Endothelial cell of umbilical vein (primary cell): ENCODE results near the gene SERGEF. TPM values are rescaled to one million over a fixed set of nuclear protein-coding genes. Genes with fewer than 3 reads are reported as not detected.

Source experiments
- BruUV-seq: library from RNA; stranded (reverse); fragments of 400-500 nt; replicated peaks from 2 replicates; lab custom pipeline; 2021; lab: Mats Ljungman, UMichigan
- CTCF ChIA-PET: fragments of 300-600, 350-600 bp; sonication (Branson Sonifier 250); formaldehyde crosslinking; loops from one replicate; lab custom pipeline; 2021; ENCODE audit warnings: antibody characterized with exemption, inconsistent platforms; lab: Charles Lee
- POLR2A ChIA-PET: fragments of 300-600, 350-600 bp; sonication (Branson Sonifier 250); formaldehyde crosslinking; loops from one replicate; lab custom pipeline; 2021; ENCODE audit warnings: antibody characterized with exemption, inconsistent platforms; lab: Charles Lee
- DNase-seq: peaks from one replicate; pipeline ENCODE4 v3.0.0-alpha.2; 2011; ENCODE audit warnings: low read depth, low spot score
- FAIRE-seq: peaks from 2 replicates; lab custom pipeline; 2011; peaks lifted over from hg19 to GRCh38; lab: Jason Lieb, UNC
- H2AFZ ChIP-seq: 2 replicates; pipeline ENCODE4 v1.6.0; 2012; ENCODE audit warnings: low read depth, low read length, control low read depth, inconsistent platforms
- H3K27ac ChIP-seq: 2 replicates; pipeline ENCODE4 v1.5.1; 2011; ENCODE audit warnings: low read depth, mild to moderate bottlenecking, control low read depth, low read length, moderate library complexity; ENCODE audit not compliant: insufficient read depth
- H3K27me3 ChIP-seq, 2 experiments: 2 replicates each; pipeline versions ENCODE4 v1.6.0 to v1.6.1; 2011; ENCODE audit warnings: low read length in 2 of 2, mixed read lengths in 1 of 2; ENCODE audit not compliant: control insufficient read depth in 2 of 2, insufficient read depth in 2 of 2
- H3K36me3 ChIP-seq, 2 experiments: 2 replicates in 1 of 2; 3 replicates in 1 of 2; pipeline ENCODE4 v1.5.1; 2011; ENCODE audit warnings: low read length in 2 of 2, mild to moderate bottlenecking in 1 of 2, moderate library complexity in 1 of 2; ENCODE audit not compliant: control insufficient read depth in 2 of 2, insufficient read depth in 2 of 2; ENCODE audit errors: extremely low read depth in 1 of 2
- H3K4me1 ChIP-seq: 3 replicates; pipeline ENCODE4 v1.5.1; 2011; ENCODE audit warnings: mild to moderate bottlenecking, low read length; ENCODE audit not compliant: control insufficient read depth, insufficient read depth; ENCODE audit errors: extremely low read depth
- H3K4me2 ChIP-seq: 2 replicates; pipeline ENCODE4 v1.6.1; 2011; ENCODE audit warnings: low read length, control low read depth, mixed read lengths; ENCODE audit not compliant: insufficient read depth
- H3K4me3 ChIP-seq, 3 experiments: fragments of 200-600 bp in 1 of 3; sonication (generic), shearing (Covaris generic) in 1 of 3; replicated peaks in 1 of 3; 2 replicates each; pipeline ENCODE4 v1.5.1; 2011 to 2016; ENCODE audit warnings: control low read depth in 3 of 3, low read length in 3 of 3, mild to moderate bottlenecking in 2 of 3, inconsistent platforms in 1 of 3, low read depth in 1 of 3, moderate library complexity in 1 of 3; ENCODE audit not compliant: insufficient read depth in 1 of 3
- H3K79me2 ChIP-seq: 2 replicates; pipeline ENCODE4 v1.6.0; 2012; ENCODE audit warnings: low read length, inconsistent platforms; ENCODE audit not compliant: control insufficient read depth, insufficient read depth
- H3K9ac ChIP-seq: replicated peaks from 2 replicates; pipeline ENCODE3; 2011; ENCODE audit warnings: low read length, control low read depth; ENCODE audit not compliant: insufficient read depth; ENCODE audit errors: extremely low read depth
- H3K9me1 ChIP-seq: replicated peaks from 3 replicates; pipeline ENCODE4 v1.6.0; 2011; ENCODE audit warnings: mild to moderate bottlenecking, low read length; ENCODE audit not compliant: control insufficient read depth, insufficient read depth; ENCODE audit errors: extremely low read depth
- H3K9me3 ChIP-seq: replicated peaks from 2 replicates; pipeline ENCODE4 v1.5.1; 2012; ENCODE audit warnings: low read length, inconsistent platforms; ENCODE audit not compliant: control insufficient read depth, insufficient read depth
- H4K20me1 ChIP-seq: replicated peaks from 2 replicates; pipeline ENCODE3; 2011; ENCODE audit warnings: mild to moderate bottlenecking, low read length; ENCODE audit not compliant: control insufficient read depth, insufficient read depth; ENCODE audit errors: extremely low read depth
- CTCF ChIP-seq, 2 donors: IDR thresholded peaks; 1 replicate in 1 of 2; 2 replicates in 1 of 2; pipeline ENCODE4 v1.5.1; 2011; ENCODE audit warnings: low read length in 2 of 2, mild to moderate bottlenecking in 2 of 2, moderate library complexity in 2 of 2, control low read depth in 1 of 2, inconsistent platforms in 1 of 2, low read depth in 1 of 2; ENCODE audit not compliant: insufficient read depth in 1 of 2; ENCODE audit errors: extremely low read depth in 1 of 2
- EZH2 ChIP-seq: IDR thresholded peaks from 2 replicates; pipeline ENCODE4 v1.6.1; 2012; ENCODE audit warnings: borderline replicate concordance, low read depth, mild to moderate bottlenecking, moderate library complexity, low read length, inconsistent platforms; ENCODE audit not compliant: severe bottlenecking
- FOS ChIP-seq: IDR thresholded peaks from 2 replicates; pipeline ENCODE4 v1.6.1; 2011; ENCODE audit warnings: mild to moderate bottlenecking, low read length, moderate library complexity, borderline replicate concordance; ENCODE audit not compliant: insufficient read depth
- GATA2 ChIP-seq: IDR thresholded peaks from 2 replicates; pipeline ENCODE4 v1.7.0; 2011; ENCODE audit warnings: low read depth, mild to moderate bottlenecking, moderate library complexity, mixed read lengths, low read length; ENCODE audit not compliant: insufficient read length, insufficient read depth
- JUN ChIP-seq: IDR thresholded peaks from 2 replicates; pipeline ENCODE4 v1.6.1; 2011; ENCODE audit warnings: borderline replicate concordance, low read depth; ENCODE audit not compliant: insufficient read length, insufficient read depth
- MAX ChIP-seq: IDR thresholded peaks from 2 replicates; pipeline ENCODE4 v1.6.1; 2011; ENCODE audit not compliant: insufficient read depth, insufficient read length
- MYC ChIP-seq: IDR thresholded peaks from one replicate; pipeline ENCODE4 v1.6.1; 2011; ENCODE audit warnings: mild to moderate bottlenecking, low read depth, low read length
- POLR2A ChIP-seq: IDR thresholded peaks from 2 replicates; pipeline ENCODE4 v1.6.1; 2012; ENCODE audit warnings: low read depth, mild to moderate bottlenecking, control low read depth, low read length
- POLR2AphosphoS5 ChIP-seq: IDR thresholded peaks from 2 replicates; pipeline ENCODE4 v1.6.1; 2012; ENCODE audit warnings: low read depth, mild to moderate bottlenecking, control low read depth, low read length, moderate library complexity; ENCODE audit not compliant: insufficient read depth
- dilution Hi-C: fragments of 300-500 bp; cut with MboI; formaldehyde crosslinking; loops from one replicate; pipeline ENCODE4 v1.15.0; 2019; ENCODE audit warnings: low sequenced_read_pairs; ENCODE audit not compliant: extremely low pct_ligation_motif_present
- intact Hi-C: fragments of 100-400 bp; cut with micrococcal nuclease; formaldehyde crosslinking; loops from one replicate; pipeline ENCODE4 v1.10.0; 2022
- polyA plus RNA-seq, 4 experiments: library from polyadenylated mRNA; depleted of rRNA in 3 of 4; stranded (reverse) in 3 of 4; unstranded in 1 of 4; fragments of >200 nt; gene quantifications; 2 replicates each; pipeline versions ENCODE4 v1.2.1 to v1.2.3, GENCODE V29; 2011 to 2012; ENCODE audit warnings: missing spikeins in 1 of 4
- total RNA-seq: library from RNA; stranded (reverse); gene quantifications from 2 replicates; pipeline ENCODE4 v1.2.3, GENCODE V29; 2021

Gene SERGEF
- total and polyA plus RNA-seq, 2 donors (not counting 3 experiments of a cell fraction or from before 2014, with no cell fraction given): 8.7 to 16.7 TPM

- Histone ChIP-seq H2AFZ (no peak overlapping the region), H3K4me2 (no peak overlapping the region), H3K27me3 (no peaks in the 10 kb centered on the region), H3K27ac (no peak overlapping the region), H3K9me1 (no peaks in the 10 kb centered on the region), H3K36me3 (no peaks in the 10 kb centered on the region), H4K20me1 (no peaks in the 10 kb centered on the region), H3K9ac (no peak overlapping the region), H3K9me3 (no peaks in the 10 kb centered on the region), H3K4me3 (no peak overlapping the region), H3K4me1 (no peaks in the 10 kb centered on the region), H3K79me2 (no peaks in the 10 kb centered on the region)
- dilution Hi-C loops (no loop called here), intact Hi-C loops (no loop called here)
- POLR2A ChIA-PET: no interaction called here
- no peak for DNase-seq
- CTCF ChIA-PET: no interaction called here
- TF ChIP-seq MYC: no peak
- TF ChIP-seq POLR2A: no peak
- no peak for TF ChIP-seq GATA2
- no peak for TF ChIP-seq JUN
- TF ChIP-seq EZH2: no peak
- no peak for TF ChIP-seq POLR2AphosphoS5
- no peak for TF ChIP-seq FOS
- TF ChIP-seq CTCF (IDR thresholded peaks at IDR 0.05; ENCODE audit: extremely low read depth in 1 of 2, insufficient read depth in 1 of 2, low read depth in 1 of 2, low read length in 2 of 2): no peak
- TF ChIP-seq MAX: no peak
- no TSS peak for BruUV-seq
- FAIRE-seq: no peak
These were observed 217.9 kb downstream of the SERGEF start for GRCh38 chr11:17794981-17795380.
